ENCODE data around the gene PRDX3.
"Not testable (repeated sequence)": the region's sequence is repeated elsewhere in the genome, so short reads cannot be mapped to it uniquely, and the experiment has no call there.

- not testable (repeated sequence) for TF ChIP-seq POLR2A (IDR thresholded peaks at IDR 0.05; ENCODE audit: low read depth, low read length); CTCF (conservative IDR thresholded peaks at IDR 0.05; ENCODE audit: low read depth, low read length); MAZ (IDR thresholded peaks at IDR 0.05; ENCODE audit: borderline replicate concordance, low read depth, low read length); FOS (IDR thresholded peaks at IDR 0.05; ENCODE audit: low read depth, low read length); SMC3 (IDR thresholded peaks at IDR 0.05; ENCODE audit: low read depth, low read length); BHLHE40 (IDR thresholded peaks at IDR 0.05; ENCODE audit: low read depth, low read length); USF2 (IDR thresholded peaks at IDR 0.05; ENCODE audit: low read depth, low read length); MXI1 (IDR thresholded peaks at IDR 0.05; ENCODE audit: borderline replicate concordance, low read depth, low read length); CEBPB (IDR thresholded peaks at IDR 0.05; ENCODE audit: low read depth, low read length); MAFK (IDR thresholded peaks at IDR 0.05; ENCODE audit: low read depth, low read length); RFX5 (IDR thresholded peaks at IDR 0.05; ENCODE audit: low read depth, low read length)
Observed at GRCh38 chr10:119180850-119181400, 2.3 kb upstream of the PRDX3 start.
